ENCODE results near the gene P4HA2. TPM values are rescaled to one million over a fixed set of nuclear protein-coding genes. Genes with fewer than 3 reads are reported as not detected.

Gene P4HA2
- total and polyA plus RNA-seq, 2 donors (not counting 1 experiment from before 2014, with no cell fraction given), result 184 to 553 TPM

DNA sequence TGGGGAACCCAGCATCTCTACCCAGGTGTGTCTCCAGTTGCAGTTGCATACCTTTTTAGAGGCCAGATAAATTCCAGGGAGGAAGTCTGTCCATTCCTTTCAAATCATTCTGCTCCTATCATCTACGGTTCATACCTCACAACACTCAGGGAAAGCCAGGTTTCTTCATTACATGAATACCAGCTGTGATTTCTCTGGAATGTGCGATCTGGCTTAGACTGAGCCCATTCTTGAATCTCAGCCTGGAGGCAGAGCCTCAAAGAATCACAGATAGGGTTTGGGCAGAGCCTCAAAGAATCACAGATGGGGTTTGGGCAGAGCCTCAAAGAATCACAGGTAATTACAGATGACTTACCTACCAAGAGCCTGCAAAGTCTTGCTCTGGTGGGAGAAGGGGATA is 7.2 kb downstream of the P4HA2 start:
- no peak overlapping the region for H3K9ac ChIP-seq (ENCODE audit: insufficient read depth, low read length)
- peaks cover 38% of the 10 kb centered on the region for H3K79me2 ChIP-seq (ENCODE audit: control insufficient read depth, insufficient read depth, low read length)
- H2AFZ ChIP-seq (ENCODE audit: low read length), result no peak overlapping the region
- H3K36me3 ChIP-seq (ENCODE audit: control insufficient read depth, insufficient read depth, low read length), result peaks cover 6% of the 10 kb centered on the region
- no peaks in the 10 kb centered on the region for H3K27me3 ChIP-seq (ENCODE audit: control insufficient read depth, insufficient read depth, low read length)
- no peak overlapping the region for H3K27ac ChIP-seq (ENCODE audit: insufficient read depth, low read length)
- DNase-seq (ENCODE audit: low read depth in 2 of 2), result peak in 1 of 2 donors; percentile 55
- H4K20me1 ChIP-seq (ENCODE audit: control insufficient read depth, extremely low read depth, insufficient read depth, low read length), result no peaks in the 10 kb centered on the region
- no peak overlapping the region for H3K4me2 ChIP-seq (ENCODE audit: extremely low read depth, insufficient read depth, low read length)
- H3K4me3 ChIP-seq (replicated peaks in 1 of 4; ENCODE audit: control extremely low read depth in 1 of 4, insufficient read depth in 1 of 4, low read depth in 3 of 4, low read length in 4 of 4), result no peak overlapping the region
- peaks cover 24% of the 10 kb centered on the region for H3K4me1 ChIP-seq (ENCODE audit: control insufficient read depth, extremely low read depth, insufficient read depth, low read length)
- no peaks in the 10 kb centered on the region for H3K9me3 ChIP-seq (ENCODE audit: control insufficient read depth, insufficient read depth, low read depth, low read length)
- TF ChIP-seq, protein P1, sequence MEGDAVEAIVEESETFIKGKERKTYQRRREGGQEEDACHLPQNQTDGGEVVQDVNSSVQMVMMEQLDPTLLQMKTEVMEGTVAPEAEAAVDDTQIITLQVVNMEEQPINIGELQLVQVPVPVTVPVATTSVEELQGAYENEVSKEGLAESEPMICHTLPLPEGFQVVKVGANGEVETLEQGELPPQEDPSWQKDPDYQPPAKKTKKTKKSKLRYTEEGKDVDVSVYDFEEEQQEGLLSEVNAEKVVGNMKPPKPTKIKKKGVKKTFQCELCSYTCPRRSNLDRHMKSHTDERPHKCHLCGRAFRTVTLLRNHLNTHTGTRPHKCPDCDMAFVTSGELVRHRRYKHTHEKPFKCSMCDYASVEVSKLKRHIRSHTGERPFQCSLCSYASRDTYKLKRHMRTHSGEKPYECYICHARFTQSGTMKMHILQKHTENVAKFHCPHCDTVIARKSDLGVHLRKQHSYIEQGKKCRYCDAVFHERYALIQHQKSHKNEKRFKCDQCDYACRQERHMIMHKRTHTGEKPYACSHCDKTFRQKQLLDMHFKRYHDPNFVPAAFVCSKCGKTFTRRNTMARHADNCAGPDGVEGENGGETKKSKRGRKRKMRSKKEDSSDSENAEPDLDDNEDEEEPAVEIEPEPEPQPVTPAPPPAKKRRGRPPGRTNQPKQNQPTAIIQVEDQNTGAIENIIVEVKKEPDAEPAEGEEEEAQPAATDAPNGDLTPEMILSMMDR (conservative IDR thresholded peaks at IDR 0.05 in 1 of 2, IDR thresholded peaks at IDR 0.05 in 1 of 2; ENCODE audit: low read depth in 1 of 2, low read length in 2 of 2), result no peak
- TF ChIP-seq EZH2 (IDR thresholded peaks at IDR 0.05; ENCODE audit: low read length, missing control alignments), result no peak

DNA sequence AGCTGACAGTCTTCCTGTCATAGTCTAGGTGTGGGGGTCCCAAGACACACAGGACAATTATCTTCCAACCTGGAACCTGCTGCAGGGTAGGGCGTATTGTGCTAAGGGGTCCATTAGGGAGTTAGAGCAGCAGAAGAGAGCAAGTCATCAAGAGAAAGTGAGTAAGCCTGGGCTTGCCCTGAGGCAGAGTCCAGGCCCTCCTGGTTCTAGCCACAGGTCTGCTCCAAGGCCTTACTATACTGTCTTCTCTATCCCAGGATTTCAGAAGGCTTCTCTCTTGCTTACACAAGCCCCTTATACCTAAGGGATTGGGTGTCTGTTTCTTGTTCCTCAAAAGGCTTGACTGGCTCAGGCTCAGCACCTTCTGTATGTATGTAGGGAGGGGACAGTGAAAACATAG is 7.7 kb downstream of the P4HA2 start:
- Histone ChIP-seq H2AFZ (ENCODE audit: low read length) (no peak overlapping the region), H3K79me2 (ENCODE audit: control insufficient read depth, insufficient read depth, low read length) (peaks cover 38% of the 10 kb centered on the region), H3K9ac (ENCODE audit: insufficient read depth, low read length) (no peak overlapping the region), H3K27me3 (ENCODE audit: control insufficient read depth, insufficient read depth, low read length) (no peaks in the 10 kb centered on the region), H3K4me3 (replicated peaks in 1 of 4; ENCODE audit: control extremely low read depth in 1 of 4, insufficient read depth in 1 of 4, low read depth in 3 of 4, low read length in 4 of 4) (no peak overlapping the region), H3K9me3 (ENCODE audit: control insufficient read depth, insufficient read depth, low read depth, low read length) (no peaks in the 10 kb centered on the region), H4K20me1 (ENCODE audit: control insufficient read depth, extremely low read depth, insufficient read depth, low read length) (no peaks in the 10 kb centered on the region), H3K36me3 (ENCODE audit: control insufficient read depth, insufficient read depth, low read length) (peaks cover 6% of the 10 kb centered on the region), H3K27ac (ENCODE audit: insufficient read depth, low read length) (no peak overlapping the region), H3K4me1 (ENCODE audit: control insufficient read depth, extremely low read depth, insufficient read depth, low read length) (peaks cover 22% of the 10 kb centered on the region), H3K4me2 (ENCODE audit: extremely low read depth, insufficient read depth, low read length) (no peak overlapping the region)
- TF ChIP-seq, protein P1 (conservative IDR thresholded peaks at IDR 0.05 in 1 of 2, IDR thresholded peaks at IDR 0.05 in 1 of 2; ENCODE audit: low read depth in 1 of 2, low read length in 2 of 2), result no peak
- TF ChIP-seq EZH2 (IDR thresholded peaks at IDR 0.05; ENCODE audit: low read length, missing control alignments), result no peak
- DNase-seq (ENCODE audit: low read depth in 2 of 2), result no peak

DNA sequence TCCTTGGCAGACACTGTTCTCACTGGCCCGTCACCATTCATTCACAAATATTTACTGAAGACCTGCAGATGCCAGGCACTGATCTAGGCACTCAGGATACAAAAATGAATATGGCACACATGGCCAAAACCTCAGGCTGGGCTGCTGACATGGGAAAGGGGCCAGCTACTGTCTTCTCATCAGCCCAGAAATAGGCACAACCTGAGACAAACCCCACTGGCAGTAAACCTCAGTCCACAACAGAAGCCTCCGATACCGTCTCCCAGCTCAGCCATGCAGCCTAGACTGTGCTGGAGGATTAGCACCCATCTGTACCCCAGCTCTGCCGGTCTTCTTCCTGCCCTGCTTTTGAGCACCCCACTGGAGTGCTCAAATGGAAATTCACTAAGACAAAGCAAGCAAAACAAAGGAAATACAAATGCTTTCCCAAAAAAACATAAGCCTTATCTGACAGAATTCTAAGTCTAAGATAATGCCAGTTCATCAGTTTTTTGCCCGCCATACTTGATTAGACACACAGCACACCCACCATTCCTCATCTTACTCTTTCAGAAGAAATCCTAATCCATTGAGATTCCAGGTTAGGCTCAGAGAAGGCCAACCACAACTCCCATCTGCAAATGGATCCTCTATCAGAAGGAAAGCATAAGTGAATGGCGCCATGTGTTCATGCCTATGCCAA is 8.2 kb downstream of the P4HA2 start:
- Histone ChIP-seq H3K36me3 (ENCODE audit: control insufficient read depth, insufficient read depth, low read length) (peaks cover 8% of the 10 kb centered on the region), H3K9me3 (ENCODE audit: control insufficient read depth, insufficient read depth, low read depth, low read length) (no peaks in the 10 kb centered on the region), H3K79me2 (ENCODE audit: control insufficient read depth, insufficient read depth, low read length) (peaks cover 35% of the 10 kb centered on the region), H4K20me1 (ENCODE audit: control insufficient read depth, extremely low read depth, insufficient read depth, low read length) (no peaks in the 10 kb centered on the region), H3K27ac (ENCODE audit: insufficient read depth, low read length) (no peak overlapping the region), H3K4me3 (replicated peaks in 1 of 4; ENCODE audit: control extremely low read depth in 1 of 4, insufficient read depth in 1 of 4, low read depth in 3 of 4, low read length in 4 of 4) (no peak overlapping the region), H2AFZ (ENCODE audit: low read length) (no peak overlapping the region), H3K4me2 (ENCODE audit: extremely low read depth, insufficient read depth, low read length) (no peak overlapping the region), H3K4me1 (ENCODE audit: control insufficient read depth, extremely low read depth, insufficient read depth, low read length) (peaks cover 22% of the 10 kb centered on the region), H3K9ac (ENCODE audit: insufficient read depth, low read length) (no peak overlapping the region), H3K27me3 (ENCODE audit: control insufficient read depth, insufficient read depth, low read length) (no peaks in the 10 kb centered on the region)
- TF ChIP-seq, protein P1 (conservative IDR thresholded peaks at IDR 0.05 in 1 of 2, IDR thresholded peaks at IDR 0.05 in 1 of 2; ENCODE audit: low read depth in 1 of 2, low read length in 2 of 2), result no peak
- no peak for TF ChIP-seq EZH2 (IDR thresholded peaks at IDR 0.05; ENCODE audit: low read length, missing control alignments)
- DNase-seq (ENCODE audit: low read depth in 2 of 2), result no peak

Data from fibroblast of lung (primary cell).